Subcutaneous abdominal adipose tissue (tissue), 5 donors: Measurements from ENCODE around the gene ZBTB43.

Experiments
- H3K27ac ChIP-seq: one replicate; pipeline ENCODE4 v1.7.0; 2013; ENCODE audit warnings: low read depth, mild to moderate bottlenecking, inconsistent platforms, low read length, moderate library complexity
- H3K27me3 ChIP-seq, 5 donors: one replicate each; pipeline ENCODE4 v1.7.0; 2013; ENCODE audit warnings: low read length in 5 of 5, inconsistent platforms in 1 of 5; ENCODE audit not compliant: control insufficient read depth in 5 of 5, insufficient read depth in 4 of 5
- H3K36me3 ChIP-seq, 5 donors: one replicate each; pipeline ENCODE4 v1.7.0; 2013; ENCODE audit warnings: low read length in 5 of 5; ENCODE audit not compliant: control insufficient read depth in 5 of 5, insufficient read depth in 5 of 5
- H3K4me1 ChIP-seq, 5 donors: one replicate each; pipeline ENCODE4 v1.7.0; 2013; ENCODE audit warnings: low read length in 5 of 5, mild to moderate bottlenecking in 3 of 5, moderate library complexity in 1 of 5; ENCODE audit not compliant: control insufficient read depth in 5 of 5, insufficient read depth in 5 of 5
- H3K4me3 ChIP-seq, 5 donors: one replicate each; pipeline ENCODE4 v1.7.0; 2013; ENCODE audit warnings: low read length in 5 of 5, low read depth in 1 of 5
- H3K9ac ChIP-seq, 5 donors: one replicate each; pipeline ENCODE4 v1.7.0; 2013; ENCODE audit warnings: low read length in 5 of 5, mild to moderate bottlenecking in 4 of 5, moderate library complexity in 3 of 5
- H3K9me3 ChIP-seq, 5 donors: one replicate each; pipeline ENCODE4 v1.7.0; 2013; ENCODE audit warnings: low read length in 5 of 5; ENCODE audit not compliant: control insufficient read depth in 5 of 5
- donor health status: healthy.
- donor health status: healthy.
- donor health status: healthy.
- donor health status: healthy.
- donor health status: healthy.

The ZBTB43 gene

DNA sequence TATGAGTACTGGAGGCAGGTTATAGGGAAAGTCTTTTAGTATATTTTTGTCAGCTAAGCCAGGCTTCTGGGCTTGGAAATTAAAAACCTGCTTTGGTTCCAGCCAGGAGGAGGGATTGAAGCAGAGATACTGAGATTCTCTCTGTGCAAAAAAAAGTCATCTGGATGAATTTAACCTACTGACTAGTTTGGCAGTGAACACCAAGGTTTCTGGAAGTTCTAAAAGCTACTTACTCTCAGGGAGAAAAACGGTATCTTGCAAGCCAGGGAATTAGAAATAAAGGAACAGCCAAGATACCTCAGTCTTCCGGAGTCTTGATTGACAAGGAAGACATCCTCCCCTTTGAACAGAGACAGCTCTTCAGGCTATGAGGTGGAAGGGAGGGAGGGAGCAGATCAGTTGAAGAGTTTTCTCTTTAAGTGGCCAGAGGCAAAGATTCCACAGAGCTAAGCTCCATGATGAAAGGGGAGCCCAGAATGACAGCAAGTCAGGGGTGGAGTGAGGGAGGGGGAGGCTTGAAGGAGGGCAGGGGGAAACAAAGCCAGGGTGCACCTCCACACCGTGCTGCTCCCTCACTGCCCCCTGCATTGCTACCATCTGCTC, 47.3 kb downstream of the ZBTB43 start:
- Histone ChIP-seq H3K27ac (no peak overlapping the region), H3K4me3 (no peak overlapping the region), H3K4me1 (no peaks in the 10 kb centered on the region), H3K9ac (no peak overlapping the region), H3K36me3 (no peaks in the 10 kb centered on the region), H3K27me3 (peaks cover 8 to 17% (median 12%) of the 10 kb centered on the region in 5 donors), H3K9me3 (no peaks in the 10 kb centered on the region)

GRCh38 chr9:126853667-126854066, 48.8 kb downstream of the ZBTB43 start:
- Histone ChIP-seq H3K27ac (no peak overlapping the region), H3K9ac (no peak overlapping the region), H3K4me1 (no peaks in the 10 kb centered on the region), H3K36me3 (no peaks in the 10 kb centered on the region), H3K4me3 (no peak overlapping the region), H3K27me3 (peaks cover 8 to 17% (median 12%) of the 10 kb centered on the region in 5 donors), H3K9me3 (no peaks in the 10 kb centered on the region)

GRCh38 chr9:126854734-126855133, 49.9 kb downstream of the ZBTB43 start:
- Histone ChIP-seq H3K27me3 (peaks cover 8 to 17% (median 12%) of the 10 kb centered on the region in 5 donors), H3K4me3 (no peak overlapping the region), H3K4me1 (peaks cover 0 to 3% (median 2%) of the 10 kb centered on the region in 5 donors), H3K9ac (no peak overlapping the region), H3K27ac (no peak overlapping the region), H3K9me3 (no peaks in the 10 kb centered on the region), H3K36me3 (no peaks in the 10 kb centered on the region)

DNA sequence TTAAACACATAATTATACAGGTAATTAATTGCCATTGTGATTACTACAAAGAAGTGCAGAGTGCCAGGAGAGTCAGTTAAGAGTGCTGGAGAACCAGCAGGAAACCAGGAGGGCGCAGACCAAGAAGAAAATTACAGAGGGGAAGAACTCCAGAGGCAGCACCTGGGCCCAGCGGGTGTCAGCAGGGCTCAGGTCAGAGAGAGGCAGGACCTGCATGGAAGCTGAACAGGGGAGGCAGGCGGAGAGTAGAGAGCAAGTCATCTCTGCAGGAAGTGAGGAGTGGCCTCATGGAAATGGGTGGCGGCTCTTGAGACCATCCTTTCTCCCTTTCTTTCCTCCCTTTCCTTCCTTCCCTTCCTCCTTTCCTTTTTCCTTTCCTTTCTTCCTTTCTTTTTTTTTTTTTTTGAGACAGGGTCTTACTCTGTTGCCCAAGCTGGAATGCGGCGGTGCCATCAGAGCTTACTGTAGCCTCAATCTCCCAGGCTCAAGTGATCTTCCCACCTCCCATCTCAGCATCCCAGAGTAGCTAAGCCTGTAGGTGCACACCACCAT, 51.6 kb downstream of the ZBTB43 start:
- Histone ChIP-seq H3K27me3 (peaks cover 7 to 15% (median 11%) of the 10 kb centered on the region in 5 donors), H3K4me3 (no peak overlapping the region), H3K36me3 (no peaks in the 10 kb centered on the region), H3K4me1 (peaks cover under 1 to 12% (median 11%) of the 10 kb centered on the region in 5 donors), H3K9me3 (no peaks in the 10 kb centered on the region), H3K27ac (no peak overlapping the region), H3K9ac (no peak overlapping the region)

GRCh38 chr9:126857261-126857960, 52.6 kb downstream of the ZBTB43 start:
- Histone ChIP-seq H3K36me3 (no peaks in the 10 kb centered on the region), H3K9ac (no peak overlapping the region), H3K27ac (no peak overlapping the region), H3K27me3 (peaks cover 3 to 9% (median 6%) of the 10 kb centered on the region in 5 donors), H3K4me1 (peaks cover 7 to 22% (median 21%) of the 10 kb centered on the region in 5 donors), H3K4me3 (no peak overlapping the region), H3K9me3 (no peaks in the 10 kb centered on the region)

DNA sequence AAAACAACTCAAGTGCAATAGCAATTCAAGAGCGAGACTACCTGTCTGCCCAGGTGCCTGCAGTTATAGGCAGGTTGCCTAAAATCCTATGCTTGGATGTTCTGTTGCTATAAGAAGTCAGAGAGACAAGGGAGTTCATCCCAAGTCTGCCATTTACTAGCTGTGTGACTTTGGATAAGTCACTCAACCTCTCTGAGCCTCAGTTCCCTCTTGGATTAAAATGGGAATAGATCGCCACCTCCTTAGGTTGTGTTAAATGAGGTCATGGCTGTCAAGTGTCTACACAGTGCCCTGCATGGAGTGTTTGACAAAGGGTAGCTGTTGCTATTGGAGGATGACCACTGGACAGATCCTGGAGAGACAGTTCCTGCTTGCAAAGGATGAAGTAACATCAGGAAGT, 54.3 kb downstream of the ZBTB43 start:
- peaks cover 0 to 3% (median 1%) of the 10 kb centered on the region in 5 donors for H3K36me3 ChIP-seq
- H3K9ac ChIP-seq, result no peak overlapping the region
- peaks cover 9 to 37% (median 34%) of the 10 kb centered on the region in 5 donors for H3K4me1 ChIP-seq
- no peaks in the 10 kb centered on the region for H3K9me3 ChIP-seq
- H3K4me3 ChIP-seq, result no peak overlapping the region
- H3K27ac ChIP-seq, result no peak overlapping the region
- H3K27me3 ChIP-seq, result peaks cover 0 to 2% (median 0%) of the 10 kb centered on the region in 5 donors

DNA sequence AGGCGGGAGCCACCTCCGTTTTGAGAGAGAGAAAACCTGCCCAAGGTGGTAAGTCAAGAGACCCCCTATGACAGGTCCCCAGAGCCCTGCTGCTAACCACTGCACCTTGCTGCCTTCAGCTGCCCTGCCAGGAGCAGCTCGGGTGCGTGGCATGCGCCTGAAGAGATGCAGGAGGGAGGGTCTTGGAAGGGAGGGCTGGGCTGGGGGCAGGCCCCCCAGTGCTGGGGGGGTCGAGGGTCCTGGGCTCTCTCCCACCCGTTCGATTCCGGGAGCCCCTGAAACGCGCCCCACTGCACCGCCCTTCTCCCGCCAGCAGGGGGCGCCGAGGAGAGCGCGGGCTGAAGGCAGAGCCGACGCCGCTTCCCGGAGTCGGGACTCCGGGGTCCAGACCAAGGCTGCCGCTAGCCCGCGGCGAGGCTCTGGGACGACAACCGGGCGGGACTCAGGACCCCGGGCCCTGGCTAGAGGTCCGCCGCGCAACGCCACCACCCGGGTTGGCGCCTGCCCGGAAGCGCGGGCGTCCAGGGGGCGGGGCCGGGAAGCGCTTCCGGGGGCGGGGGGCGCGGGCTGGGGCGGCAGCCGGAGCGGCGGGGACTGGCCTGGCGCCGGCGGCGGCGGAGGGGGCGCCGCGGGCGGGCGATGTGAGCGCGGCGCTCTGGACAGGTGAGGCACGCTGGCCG, 55.4 kb downstream of the ZBTB43 start, which contains the start of gene ZBTB34:
TSS of gene ZBTB34 (plus strand) at position 563 of the 680 bp plus-strand sequence. CDS start 18,761 bp downstream, outside the sequence.
- peaks cover 2 to 11% (median 8%) of the 10 kb centered on the region in 5 donors for H3K36me3 ChIP-seq
- H3K27ac ChIP-seq, result peak within 1 kb of the TSS; percentile 86
- H3K4me3 ChIP-seq, result peak within 1 kb of the TSS; percentile 80 to 91 (median 84)
- peak within 1 kb of the TSS; percentile 68 to 92 (median 88) for H3K9ac ChIP-seq
- H3K9me3 ChIP-seq, result no peaks in the 10 kb centered on the region
- peaks cover 0 to 2% (median 0%) of the 10 kb centered on the region in 5 donors for H3K27me3 ChIP-seq
- peaks cover 9 to 37% (median 34%) of the 10 kb centered on the region in 5 donors for H3K4me1 ChIP-seq

DNA sequence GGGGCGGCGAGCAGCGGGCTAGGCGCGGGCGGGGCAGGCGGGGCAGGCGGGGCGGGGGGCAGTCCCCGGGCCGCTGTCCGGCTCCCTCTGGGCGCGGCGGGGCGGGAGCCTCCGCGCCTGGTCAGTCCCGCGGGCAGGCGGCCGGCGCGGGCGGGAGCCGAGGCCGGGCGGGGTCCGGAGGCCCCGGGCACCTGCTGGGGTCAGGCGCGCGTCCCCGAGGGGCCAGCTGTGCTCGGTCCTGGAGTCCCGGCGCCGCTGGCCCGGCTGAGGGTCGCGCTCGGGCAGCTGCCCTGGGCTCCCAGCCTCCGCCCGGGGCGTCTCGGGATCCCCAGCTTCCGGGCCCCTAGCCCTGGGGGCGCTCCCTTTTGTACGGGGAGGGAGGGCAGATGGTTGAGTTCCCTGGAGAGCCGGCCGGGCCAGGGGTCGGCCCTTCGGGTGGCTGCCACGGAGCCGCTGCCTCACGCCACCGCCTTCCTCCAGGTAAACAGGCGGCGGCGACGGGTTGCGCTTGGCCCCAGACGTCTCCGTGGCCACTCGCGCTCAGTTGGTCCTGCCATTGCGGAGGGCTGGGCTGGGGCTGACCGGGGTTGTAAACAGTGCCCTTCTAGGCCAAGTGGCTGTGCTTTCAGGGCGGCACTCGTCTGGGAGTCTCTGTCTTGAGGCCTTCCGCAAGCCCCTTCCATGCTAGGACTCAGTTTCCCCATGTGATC, 56.1 kb downstream of the ZBTB43 start:
- Histone ChIP-seq H3K9ac (peak overlapping the region; percentile 68 to 92 (median 88)), H3K9me3 (no peaks in the 10 kb centered on the region), H3K27ac (peak overlapping the region; percentile 86), H3K36me3 (peaks cover 5 to 17% (median 9%) of the 10 kb centered on the region in 5 donors), H3K4me1 (peaks cover 9 to 39% (median 34%) of the 10 kb centered on the region in 5 donors), H3K27me3 (peaks cover 0 to under 1% (median 0%) of the 10 kb centered on the region in 5 donors), H3K4me3 (peak overlapping the region; percentile 80 to 91 (median 84))

GRCh38 chr9:126861707-126862103, 56.9 kb downstream of the ZBTB43 start:
- H3K4me3 ChIP-seq, result peak overlapping the region; percentile 80 to 91 (median 84)
- peak overlapping the region; percentile 68 to 92 (median 88) for H3K9ac ChIP-seq
- peaks cover 5 to 22% (median 10%) of the 10 kb centered on the region in 5 donors for H3K36me3 ChIP-seq
- H3K27me3 ChIP-seq, result no peaks in the 10 kb centered on the region
- H3K4me1 ChIP-seq, result peaks cover 9 to 39% (median 34%) of the 10 kb centered on the region in 5 donors
- H3K27ac ChIP-seq, result peak overlapping the region; percentile 86
- no peaks in the 10 kb centered on the region for H3K9me3 ChIP-seq
